ENCODE data around the gene RAD51B. TPM values are rescaled to one million over a fixed set of nuclear protein-coding genes. Genes with fewer than 3 reads are reported as not detected.
"Not testable (repeated sequence)": the region's sequence is repeated elsewhere in the genome, so short reads cannot be mapped to it uniquely, and the experiment has no call there.

Gene RAD51B
- total RNA-seq, 1 donor, result 22.4 TPM

- no peak for DNase-seq (ENCODE audit: low read depth in 2 of 3, low spot score in 2 of 3)
Measured at GRCh38 chr14:68193970-68194681, 374.5 kb downstream of the RAD51B start.

DNA sequence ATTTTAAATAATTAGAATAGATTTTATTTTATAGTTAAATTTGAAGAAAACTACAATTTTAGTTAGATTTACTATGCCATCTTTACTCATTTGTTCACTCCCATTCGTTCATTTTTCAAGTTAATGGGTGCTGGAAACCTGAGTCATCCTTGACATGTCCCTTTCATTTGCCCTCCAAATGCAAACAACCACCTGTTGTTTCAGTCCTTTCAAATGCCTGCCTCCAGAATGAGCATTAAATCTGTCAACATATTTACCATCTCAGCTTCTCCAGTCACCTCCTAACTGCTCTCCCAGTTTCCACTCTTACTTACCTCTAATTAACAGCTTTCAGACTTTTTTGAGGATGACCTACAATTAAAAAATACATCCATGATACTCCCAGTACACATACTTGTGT lies 375.5 kb downstream of the RAD51B start:
- no peak for DNase-seq (ENCODE audit: low read depth in 2 of 3, low spot score in 2 of 3)

DNA sequence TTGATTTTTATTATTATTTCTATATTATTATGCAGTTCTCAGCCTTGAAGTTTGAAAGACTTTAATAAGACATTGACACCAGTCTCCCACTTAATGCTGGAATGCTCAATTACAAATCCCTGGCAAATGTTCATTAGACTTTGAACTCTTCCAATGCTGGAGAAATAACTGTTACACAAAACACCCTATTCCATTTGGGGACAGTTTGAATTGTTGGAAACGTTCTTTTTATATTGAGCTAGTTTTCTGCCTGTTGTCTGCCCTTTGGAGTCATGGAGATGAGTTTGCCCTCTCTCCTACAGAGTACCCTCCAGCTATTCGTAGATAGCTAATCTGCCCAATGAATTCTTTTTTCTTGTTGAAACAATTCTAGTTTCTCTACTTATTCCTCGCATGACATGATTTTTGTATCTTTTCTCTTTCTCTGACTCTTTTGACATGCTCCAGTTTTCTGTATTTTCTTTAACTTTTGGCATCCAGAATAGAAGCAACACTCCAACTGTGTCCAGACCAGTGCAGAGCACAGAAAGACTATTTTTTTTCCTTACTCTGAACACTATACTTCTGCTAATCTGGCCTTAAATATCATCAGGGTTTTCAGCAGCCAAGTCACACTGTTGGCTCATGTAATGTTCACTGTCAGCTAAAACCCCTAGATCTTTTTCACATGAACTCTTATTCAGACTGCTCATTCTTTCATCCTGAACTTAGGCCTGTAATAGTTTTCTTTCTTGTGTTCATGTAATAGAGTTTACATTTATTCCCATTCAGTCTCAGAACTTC lies 379.3 kb downstream of the RAD51B start:
- no peak for DNase-seq (ENCODE audit: low read depth in 2 of 3, low spot score in 2 of 3)

GRCh38 chr14:68199554-68200151 lies 380.1 kb downstream of the RAD51B start:
- DNase-seq (ENCODE audit: low read depth in 2 of 3, low spot score in 2 of 3), result no peak

DNA sequence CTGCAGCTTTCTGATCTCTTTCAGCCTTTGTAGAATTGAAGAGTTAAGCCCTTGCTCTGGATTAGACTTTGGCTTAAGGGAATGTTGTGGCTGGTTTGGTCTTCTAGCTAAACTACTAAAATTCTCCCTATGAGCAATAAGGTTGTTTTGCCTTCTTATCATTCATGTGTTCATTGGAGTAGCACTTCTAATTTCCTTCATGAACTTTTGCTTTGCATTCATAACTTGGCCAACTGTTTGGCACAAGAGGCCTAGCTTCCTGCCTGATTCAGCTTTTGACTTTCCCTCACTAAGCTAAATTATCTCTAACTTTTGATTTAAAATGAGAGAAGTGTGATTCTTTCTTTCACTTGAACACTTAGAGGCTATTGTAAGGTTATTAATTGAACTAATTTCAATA lies 384.3 kb downstream of the RAD51B start:
- no peak for DNase-seq (ENCODE audit: low read depth in 2 of 3, low spot score in 2 of 3)

DNA sequence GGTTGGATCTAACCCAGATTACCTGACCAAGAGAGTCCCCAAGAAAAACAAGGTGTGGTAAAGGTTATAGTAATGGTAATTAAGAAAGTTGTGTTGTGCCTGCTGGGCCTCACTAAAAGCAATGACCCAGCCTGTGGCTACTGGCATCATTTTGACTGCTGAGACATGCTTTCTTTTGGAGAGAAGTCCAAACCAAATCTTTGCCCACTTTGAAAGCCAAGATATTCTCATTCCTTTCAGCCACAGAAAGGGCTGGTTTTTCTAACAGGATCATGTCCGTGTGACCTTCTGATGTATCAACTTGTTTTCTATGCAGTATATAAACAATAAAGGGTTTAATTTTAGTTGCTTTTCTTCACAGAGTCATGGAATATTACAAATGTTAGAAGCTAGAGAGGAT lies 388.6 kb downstream of the RAD51B start:
- DNase-seq (ENCODE audit: low read depth in 2 of 3, low spot score in 2 of 3), result no peak

- no peak for DNase-seq (ENCODE audit: low read depth in 2 of 3, low spot score in 2 of 3)
Measured at GRCh38 chr14:68208626-68209317, 389.2 kb downstream of the RAD51B start.

DNA sequence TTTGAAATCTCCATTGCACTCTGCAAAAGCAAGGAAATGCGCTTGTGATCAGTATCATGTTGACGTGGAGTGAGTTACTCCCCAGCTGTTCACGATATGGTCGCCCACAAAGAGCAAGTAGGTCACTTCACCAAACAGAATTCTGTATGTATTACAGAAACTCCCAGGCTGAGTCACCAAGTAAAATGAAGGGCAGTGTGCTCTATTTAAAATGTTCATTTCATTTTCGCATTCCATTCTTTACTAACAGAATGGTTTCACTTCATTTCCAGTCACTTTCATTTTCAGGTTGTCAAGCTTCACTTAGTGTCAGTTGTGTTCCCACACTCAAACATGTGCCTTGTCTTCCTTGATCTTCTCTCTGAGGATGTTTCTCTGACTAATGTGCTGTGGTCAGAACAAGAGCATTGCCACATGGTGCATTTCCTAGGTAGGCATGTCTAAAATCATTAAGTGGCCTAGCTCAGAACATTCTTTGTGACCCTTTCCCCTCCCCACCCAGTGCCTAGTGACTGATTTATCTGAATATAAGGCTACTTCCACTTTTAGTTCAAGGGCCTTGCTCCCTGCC lies 391.2 kb downstream of the RAD51B start:
- DNase-seq (ENCODE audit: low read depth in 2 of 3, low spot score in 2 of 3), result peak in 2 of 3 donors; percentile 74 to 87

DNA sequence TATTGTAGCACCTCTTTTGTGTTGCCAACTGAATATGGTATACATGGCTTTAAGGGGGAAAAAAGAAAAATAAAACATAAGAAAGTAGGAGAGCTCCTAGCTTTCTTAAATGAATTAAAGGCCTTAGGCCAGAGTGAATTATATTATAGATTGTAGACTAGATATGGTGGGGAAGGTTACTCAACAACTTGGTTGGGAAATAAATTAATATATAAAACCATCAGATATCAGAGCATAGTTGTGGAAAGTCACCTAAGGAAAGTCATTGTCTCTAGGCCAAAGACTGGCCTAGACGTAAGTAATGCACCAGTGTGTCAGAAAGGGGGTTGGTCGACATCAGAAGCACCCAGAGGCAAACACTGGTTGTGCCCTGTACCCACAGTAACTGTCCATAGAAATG lies 391.8 kb downstream of the RAD51B start:
- no peak for DNase-seq (ENCODE audit: low read depth in 2 of 3, low spot score in 2 of 3)

GRCh38 chr14:68211886-68212285 lies 392.3 kb downstream of the RAD51B start:
- no peak for DNase-seq (ENCODE audit: low read depth in 2 of 3, low spot score in 2 of 3)

GRCh38 chr14:68212361-68212760 lies 392.8 kb downstream of the RAD51B start:
- no peak for DNase-seq (ENCODE audit: low read depth in 2 of 3, low spot score in 2 of 3)

GRCh38 chr14:68214431-68214830 lies 394.9 kb downstream of the RAD51B start:
- DNase-seq (ENCODE audit: low read depth in 2 of 3, low spot score in 2 of 3), result no peak

- DNase-seq (ENCODE audit: low read depth in 2 of 3, low spot score in 2 of 3), result peak in 1 of 3 donors; percentile 76
Measured at GRCh38 chr14:68215629-68216028, 396.1 kb downstream of the RAD51B start.

- DNase-seq (ENCODE audit: low read depth in 2 of 3, low spot score in 2 of 3), result no peak
Measured at GRCh38 chr14:68216079-68216478, 396.5 kb downstream of the RAD51B start.

DNA sequence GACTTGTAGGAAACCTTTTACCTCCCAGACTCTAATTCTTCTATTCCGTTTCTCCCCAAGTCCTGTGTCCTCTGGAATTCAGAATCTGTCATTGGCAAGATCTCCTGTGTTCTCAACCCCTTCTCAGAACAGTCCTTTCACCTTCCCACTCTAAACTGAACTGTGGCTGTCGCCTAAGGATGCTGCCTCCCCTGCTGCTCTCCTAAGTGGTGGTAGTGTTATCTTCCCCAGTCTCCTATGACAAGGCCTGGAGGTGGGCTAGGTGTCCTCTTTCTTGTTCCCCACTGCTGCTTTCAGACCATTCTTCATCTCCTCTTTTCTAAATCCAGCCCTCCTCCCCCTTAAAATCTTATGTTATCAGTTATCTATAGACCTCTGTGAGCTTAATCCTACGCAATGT lies 397.4 kb downstream of the RAD51B start:
- DNase-seq (ENCODE audit: low read depth in 2 of 3, low spot score in 2 of 3), result no peak

GRCh38 chr14:68217791-68218340 lies 398.3 kb downstream of the RAD51B start:
- DNase-seq (ENCODE audit: low read depth in 2 of 3, low spot score in 2 of 3), result no peak

DNA sequence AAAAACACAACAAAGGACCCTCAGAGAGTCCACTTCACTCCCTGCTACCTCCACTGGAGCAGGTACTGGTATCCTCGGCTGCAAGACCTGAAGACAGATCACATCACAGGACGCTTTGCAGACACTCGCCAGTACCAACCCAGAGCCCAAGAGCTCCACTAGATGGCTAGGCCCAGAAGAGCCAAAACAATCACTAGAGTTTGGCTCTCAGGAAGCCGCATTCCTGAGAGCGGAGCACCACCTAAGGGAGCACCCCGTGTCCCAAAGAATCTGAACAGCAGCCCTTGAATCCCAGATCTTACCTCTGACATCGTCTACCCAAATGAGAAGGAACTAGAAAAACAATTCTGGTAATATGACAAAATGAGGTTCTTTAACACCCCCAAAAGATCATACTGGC lies 399.8 kb downstream of the RAD51B start:
- DNase-seq (ENCODE audit: low read depth in 2 of 3, low spot score in 2 of 3), result no peak

DNA sequence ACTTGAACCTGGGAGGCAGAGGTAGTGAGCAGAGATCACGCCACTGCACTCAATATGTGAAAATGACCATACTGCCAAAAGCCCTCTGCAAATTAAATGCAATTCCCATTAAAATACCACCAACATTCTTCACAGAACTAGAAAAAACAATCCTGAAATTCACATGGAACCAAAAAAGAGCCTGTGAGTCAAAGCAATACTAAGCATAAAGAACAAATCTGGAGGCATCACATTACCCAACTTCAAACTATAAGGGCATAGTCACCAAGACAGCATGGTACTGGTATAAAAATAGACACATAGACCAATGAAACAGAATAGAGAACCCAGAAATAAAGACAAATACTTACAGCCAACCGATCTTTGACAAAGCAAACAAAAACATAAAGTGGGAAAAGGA lies 401.5 kb downstream of the RAD51B start:
- DNase-seq (ENCODE audit: low read depth in 2 of 3, low spot score in 2 of 3), result not testable (repeated sequence)

DNA sequence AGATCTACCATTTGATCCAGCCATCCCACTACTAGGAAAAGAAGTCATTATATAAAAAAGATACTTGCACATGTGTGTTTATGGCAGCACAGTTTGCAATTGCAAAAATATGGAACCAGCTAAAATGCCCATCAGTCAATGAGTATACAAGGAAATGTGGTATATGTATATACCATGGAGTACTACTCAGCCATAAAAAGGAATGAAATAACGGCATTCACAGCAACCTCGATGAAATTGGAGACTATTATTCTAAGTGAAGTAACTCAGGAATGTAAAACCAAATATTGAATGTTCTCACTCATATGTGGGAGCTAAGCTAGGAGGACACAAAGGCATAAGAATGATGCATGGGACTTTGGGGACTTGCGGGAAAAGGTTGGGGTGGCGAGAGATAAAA lies 402.6 kb downstream of the RAD51B start:
- DNase-seq (ENCODE audit: low read depth in 2 of 3, low spot score in 2 of 3), result no peak

DNA sequence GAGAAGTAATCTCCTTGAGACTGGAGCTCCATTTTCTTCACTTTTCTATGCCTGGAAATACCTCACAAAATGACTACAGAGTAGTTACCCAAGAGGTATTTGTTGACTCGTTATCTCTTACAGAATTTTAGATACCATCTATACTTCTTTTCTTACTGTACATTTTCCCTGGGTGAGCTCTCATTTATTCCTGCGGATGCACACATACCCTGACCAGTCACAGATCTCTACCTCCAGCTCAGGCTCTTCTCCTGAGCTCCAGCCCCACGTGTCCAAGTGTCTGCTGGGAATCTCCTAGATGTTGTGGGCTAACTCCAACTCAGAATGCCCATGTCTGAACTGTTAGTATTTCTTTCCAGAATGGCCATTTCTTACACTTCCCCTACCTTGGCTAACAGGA lies 403.1 kb downstream of the RAD51B start:
- DNase-seq (ENCODE audit: low read depth in 2 of 3, low spot score in 2 of 3), result no peak

- DNase-seq (ENCODE audit: low read depth in 2 of 3, low spot score in 2 of 3), result no peak
Measured at GRCh38 chr14:68223631-68224030, 404.1 kb downstream of the RAD51B start.

Data from hematopoietic multipotent progenitor cell (in vitro differentiated cells).